ENCODE results near the gene UGDH.
"Not testable (repeated sequence)": the region's sequence is repeated elsewhere in the genome, so short reads cannot be mapped to it uniquely, and the experiment has no call there.

UGDH gene

DNA sequence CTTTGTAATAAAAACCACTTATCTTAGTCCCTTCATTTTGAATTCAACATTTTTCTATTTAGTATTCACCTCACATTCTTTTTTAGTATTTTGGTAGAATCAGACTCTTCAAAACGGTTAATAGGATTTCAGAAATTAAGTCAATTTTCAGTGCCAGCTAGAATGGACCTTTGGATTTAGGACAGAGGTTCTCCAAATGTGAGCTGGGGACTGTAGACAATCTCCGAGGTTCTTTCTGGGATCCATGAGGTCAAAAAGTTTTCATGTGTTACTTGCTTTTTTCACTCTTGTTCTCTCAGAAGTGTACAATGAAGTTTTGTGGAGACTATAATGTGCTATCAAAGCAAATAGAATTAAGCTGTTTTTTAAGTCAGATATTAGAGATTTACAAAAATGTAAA is 2.3 kb upstream of the UGDH start:
- DNase-seq (ENCODE audit: low read depth in 4 of 4, low spot score in 1 of 4) = no peak

DNA sequence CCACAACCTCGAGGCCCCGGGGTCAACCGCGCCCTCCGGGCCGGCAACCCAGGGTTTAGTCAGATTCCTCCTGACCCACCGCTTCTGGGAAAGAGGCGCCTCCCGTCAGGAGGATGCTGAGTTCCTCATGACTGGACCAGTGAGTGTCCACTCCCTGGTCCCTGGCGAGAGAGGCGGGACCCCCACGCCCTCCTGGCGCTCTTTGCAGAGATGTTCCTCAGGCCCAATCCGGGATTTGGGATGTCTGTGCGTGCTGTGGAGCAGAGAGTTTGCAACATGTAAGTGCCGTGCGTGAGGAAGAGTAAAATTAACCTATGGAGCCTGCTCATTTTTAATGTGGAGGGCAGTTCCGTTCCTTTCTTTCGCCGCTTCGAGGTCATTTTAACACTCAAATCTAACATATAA is 824 bp upstream of the UGDH start:
- peak in 1 of 4 experiments; percentile 21 for DNase-seq (ENCODE audit: low read depth in 4 of 4, low spot score in 1 of 4)

DNA sequence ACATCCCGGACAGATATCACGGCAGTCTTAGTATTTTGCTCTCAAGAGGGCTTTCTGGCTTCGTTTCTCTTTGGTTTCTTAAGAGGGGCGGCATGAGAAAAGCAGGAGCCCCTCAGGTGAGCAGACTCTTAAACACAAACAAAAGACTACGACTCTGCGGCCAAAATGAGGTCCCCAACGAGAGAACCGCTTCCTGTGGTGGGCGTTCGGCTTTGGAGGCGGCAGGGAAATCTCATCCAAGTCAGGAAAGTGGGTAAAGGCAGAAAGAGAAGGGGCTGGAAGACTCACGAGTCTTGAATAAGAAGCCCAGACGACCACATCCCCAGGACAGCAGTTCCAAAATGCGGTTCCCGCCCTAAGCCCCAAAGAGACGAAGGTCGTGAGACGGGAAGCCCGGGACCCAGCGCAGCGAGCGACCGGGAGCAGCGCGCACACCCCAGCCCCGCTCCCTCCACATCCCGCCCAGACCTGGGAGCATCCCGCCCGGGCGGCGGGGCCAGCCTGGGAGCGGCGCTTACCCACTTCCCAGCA is 409 bp downstream of the UGDH start:
- DNase-seq (ENCODE audit: low read depth in 4 of 4, low spot score in 1 of 4) = peak in 2 of 4 experiments; percentile 9 to 13

DNA sequence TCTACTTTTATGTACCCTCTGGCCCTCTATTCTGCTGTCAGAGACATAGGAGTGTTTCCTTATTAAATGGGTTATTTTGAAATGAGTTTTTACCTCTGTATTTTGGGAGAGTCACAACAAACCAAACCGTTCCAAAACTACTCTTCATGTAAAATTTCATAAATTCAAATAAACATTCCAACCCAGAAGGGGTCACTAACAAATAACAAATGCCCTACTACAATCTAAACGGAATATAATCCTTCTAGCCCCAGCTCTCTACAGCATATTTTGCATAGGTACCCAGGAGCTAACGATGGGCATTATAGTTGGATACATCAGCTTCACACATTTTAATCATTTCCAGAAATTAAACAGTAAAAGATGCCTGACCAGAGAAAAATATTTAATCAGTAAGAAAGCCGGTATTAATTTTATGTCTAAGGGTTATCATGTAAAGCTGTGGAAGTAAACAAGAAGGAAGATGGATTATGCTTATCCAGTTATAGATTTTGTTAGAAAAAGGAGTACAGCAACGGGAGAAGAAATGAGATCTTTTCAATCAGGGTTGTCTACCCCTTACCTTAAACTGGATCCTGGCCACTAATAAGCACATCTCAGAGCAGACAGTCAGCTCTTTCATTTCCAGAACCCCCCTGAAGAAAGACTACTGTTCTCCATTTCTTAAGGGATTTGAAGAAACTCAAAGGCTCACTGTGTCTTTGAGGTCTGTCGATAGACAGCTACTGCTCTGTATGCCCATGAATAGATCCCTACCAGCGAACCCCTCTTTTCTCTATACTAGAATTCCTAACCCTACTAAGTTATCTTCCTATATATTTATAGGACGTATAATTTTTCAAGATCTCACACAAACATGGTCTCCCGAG is 1.2 kb downstream of the UGDH start:
- DNase-seq (ENCODE audit: low read depth in 4 of 4, low spot score in 1 of 4) = no peak

DNA sequence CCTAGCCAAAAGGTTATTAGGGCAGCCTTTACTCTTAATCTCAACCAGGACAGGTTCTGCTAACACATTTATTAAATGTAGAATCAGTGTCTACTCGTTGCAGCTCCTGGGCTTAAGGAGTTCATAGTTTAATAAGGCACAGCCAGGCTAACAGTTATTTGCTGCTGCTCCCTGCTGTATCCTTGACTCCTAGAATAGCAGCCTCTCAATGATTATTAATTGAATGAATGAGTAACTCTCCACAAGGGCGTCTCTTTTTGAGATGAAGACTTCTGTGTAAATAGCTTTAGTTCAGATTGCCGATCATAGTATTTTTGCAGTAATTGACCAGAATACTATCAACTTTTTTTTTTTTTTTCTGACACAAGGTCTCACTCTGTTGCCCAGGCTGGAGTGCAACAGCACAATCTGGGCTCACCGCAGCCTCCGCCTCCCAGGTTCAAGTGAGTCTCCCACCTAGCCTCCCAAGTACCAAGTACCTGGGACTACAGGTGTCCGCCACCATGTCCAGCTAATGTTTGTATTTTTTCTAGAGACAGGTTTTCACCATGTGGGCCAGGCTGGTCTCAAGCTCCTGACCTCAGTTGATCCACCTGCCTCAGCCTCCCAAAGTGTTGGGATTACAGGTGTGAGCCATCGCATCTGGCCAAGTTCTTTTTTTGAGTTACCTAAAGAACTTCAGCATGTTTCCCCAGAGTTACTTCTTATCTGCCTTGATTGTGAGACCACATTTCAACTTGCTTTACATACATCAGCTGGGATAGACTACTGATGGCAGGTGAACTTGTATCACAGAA is 2.9 kb downstream of the UGDH start:
- no peak for DNase-seq (ENCODE audit: low read depth in 4 of 4, low spot score in 1 of 4)

GRCh38 chr4:39522068-39522467 is 5.2 kb downstream of the UGDH start:
- DNase-seq (ENCODE audit: low read depth in 4 of 4, low spot score in 1 of 4) = no peak

DNA sequence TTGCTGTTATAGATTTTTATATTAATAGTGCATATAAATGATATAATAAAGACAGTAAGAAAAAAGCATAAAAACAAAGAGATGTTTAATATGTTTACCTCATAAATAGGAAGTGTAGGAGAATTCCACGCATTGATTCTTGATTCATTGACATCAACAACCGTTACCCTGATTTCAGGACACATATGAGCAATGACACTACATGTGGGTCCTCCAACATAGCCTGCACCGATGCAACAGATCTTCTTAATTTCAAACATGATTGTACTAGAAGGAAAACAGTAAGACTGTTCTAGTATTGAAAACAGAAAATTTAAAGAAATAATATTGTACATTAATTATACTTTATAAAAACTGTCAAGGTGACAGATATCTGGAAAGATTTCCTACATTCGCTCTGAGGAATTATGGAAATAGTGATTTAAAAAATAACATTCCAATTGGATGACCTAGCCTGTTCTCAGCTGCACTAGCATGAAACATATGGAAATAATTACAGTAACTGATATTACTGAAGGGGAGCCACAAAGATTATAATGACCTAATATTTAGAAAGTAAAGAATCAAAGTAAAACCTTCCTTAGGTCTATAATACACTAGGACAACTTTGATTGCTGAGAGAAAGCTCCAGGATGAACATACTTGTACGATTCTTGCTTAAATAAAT is 5.9 kb downstream of the UGDH start:
- no peak for DNase-seq (ENCODE audit: low read depth in 4 of 4, low spot score in 1 of 4)

DNA sequence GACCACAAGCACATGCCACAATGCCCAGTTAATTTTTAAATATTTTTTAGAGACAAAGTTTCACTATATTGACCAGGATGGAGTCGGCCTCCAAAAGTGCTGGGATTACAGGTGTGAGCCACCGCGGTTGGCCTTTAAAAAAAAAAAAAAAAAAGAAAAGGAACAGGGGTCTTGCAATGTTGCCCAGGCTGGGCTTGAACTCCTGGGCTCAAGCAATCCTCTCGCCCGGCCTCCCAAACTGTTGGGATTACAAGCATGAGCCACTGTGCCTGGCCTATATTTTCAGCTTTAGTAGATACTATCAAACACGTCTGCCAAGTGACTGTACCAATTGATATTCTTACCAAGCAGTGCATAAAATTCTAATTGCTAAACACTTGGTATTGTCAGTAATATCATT is 8.8 kb downstream of the UGDH start:
- DNase-seq (ENCODE audit: low read depth in 4 of 4, low spot score in 1 of 4) = no peak

DNA sequence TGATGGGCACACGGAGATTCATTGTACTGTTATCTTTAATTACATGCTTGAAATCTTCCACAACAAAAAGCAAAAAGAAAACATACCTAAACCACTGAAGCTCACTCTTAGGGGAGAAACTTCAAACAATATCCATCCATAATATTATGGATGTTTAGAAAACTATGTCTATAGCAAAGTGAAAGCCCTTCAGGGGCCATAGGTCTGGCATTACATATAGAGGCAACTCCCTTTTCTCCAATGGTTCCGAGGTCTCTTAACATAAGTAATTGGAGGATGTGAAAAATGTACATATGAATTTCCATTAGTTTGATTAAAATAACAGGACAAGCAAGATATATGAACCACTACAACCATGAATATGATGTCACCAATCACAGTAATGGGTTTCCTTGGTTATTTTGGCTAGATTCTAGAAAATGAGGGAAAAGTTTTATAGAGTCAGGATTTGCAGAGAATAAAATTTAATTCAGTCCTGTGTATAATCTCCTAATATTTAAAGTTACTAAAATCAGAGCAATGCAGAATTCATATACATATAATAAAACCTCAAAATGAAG is 10.8 kb downstream of the UGDH start:
- no peak for DNase-seq (ENCODE audit: low read depth in 4 of 4, low spot score in 1 of 4)

GRCh38 chr4:39515669-39516401 is 11.4 kb downstream of the UGDH start:
- not testable (repeated sequence) for DNase-seq (ENCODE audit: low read depth in 4 of 4, low spot score in 1 of 4)

DNA sequence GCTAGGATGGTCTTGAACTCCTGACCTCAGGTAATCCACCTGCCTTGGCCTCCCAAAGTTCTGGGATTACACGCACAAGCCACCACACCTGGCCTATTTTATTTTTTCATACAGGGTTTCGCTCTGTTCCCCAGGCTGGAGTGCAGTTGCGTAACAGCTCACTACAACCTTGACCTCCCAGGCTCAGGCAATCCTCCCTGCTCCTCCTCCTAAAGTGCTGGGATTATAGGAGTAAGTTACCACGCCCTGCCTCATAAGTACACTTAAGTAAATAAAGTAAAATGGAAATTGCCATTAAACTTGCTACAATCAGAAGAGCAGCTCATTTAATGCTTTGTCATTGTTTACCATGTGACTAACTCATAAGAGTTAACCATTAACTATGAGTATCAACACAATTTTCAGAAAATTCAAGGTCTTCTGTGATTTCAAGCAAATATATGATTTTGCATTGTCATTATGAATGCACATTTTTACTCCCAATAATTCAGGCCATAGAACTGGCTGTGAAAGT is 12.3 kb downstream of the UGDH start:
- no peak for DNase-seq (ENCODE audit: low read depth in 4 of 4, low spot score in 1 of 4)

DNA sequence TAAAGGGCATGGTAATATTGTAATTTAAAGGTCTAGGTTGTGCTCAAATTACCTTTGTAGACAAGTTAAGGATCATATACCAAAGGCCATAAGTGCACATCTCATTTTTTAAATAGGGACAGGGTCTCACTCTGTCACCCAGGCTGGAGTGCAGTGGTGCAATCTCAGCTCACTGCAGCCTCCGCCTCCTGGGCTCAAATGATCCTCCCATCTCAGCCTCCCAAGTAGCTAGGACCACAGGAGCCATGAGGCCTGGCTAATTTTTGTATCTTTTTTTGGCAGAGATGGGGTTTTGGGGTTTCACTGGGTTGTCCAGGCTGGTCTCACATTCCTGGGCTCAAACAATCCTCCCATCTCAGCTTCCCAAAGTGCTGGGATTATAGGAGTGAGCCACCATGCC is 13.0 kb downstream of the UGDH start:
- DNase-seq (ENCODE audit: low read depth in 4 of 4, low spot score in 1 of 4) = not testable (repeated sequence)

DNA sequence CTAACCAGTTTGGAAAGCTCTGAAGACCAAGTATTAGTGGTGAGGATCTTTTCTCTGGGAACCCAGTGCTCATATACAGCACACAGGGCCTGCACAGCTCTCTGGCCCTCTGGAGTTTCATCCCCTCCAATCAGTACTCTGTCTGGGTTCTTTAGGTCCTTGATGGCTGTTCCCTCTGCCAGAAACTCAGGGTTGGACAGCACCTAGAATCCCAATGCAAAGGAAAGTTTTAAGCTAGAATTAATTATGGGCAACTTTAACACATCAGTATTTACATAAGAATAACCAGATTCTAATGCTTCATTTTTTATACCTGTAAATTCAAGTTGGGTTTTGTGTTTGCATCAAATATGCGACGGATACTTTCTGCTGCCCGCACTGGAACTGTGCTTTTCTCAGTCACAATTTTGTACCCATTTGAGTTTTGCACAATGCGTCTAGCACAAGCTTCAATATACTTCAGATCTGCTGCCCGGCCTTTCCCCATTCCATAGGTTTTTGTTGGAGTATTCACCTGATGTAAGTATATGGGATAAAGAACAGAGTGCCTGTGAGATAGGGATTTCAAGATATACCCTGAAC is 16.8 kb downstream of the UGDH start:
- DNase-seq (ENCODE audit: low read depth in 4 of 4, low spot score in 1 of 4) = no peak

- DNase-seq (ENCODE audit: low read depth in 4 of 4, low spot score in 1 of 4) = no peak
Measured at GRCh38 chr4:39505581-39505980, 21.7 kb downstream of the UGDH start.

DNA sequence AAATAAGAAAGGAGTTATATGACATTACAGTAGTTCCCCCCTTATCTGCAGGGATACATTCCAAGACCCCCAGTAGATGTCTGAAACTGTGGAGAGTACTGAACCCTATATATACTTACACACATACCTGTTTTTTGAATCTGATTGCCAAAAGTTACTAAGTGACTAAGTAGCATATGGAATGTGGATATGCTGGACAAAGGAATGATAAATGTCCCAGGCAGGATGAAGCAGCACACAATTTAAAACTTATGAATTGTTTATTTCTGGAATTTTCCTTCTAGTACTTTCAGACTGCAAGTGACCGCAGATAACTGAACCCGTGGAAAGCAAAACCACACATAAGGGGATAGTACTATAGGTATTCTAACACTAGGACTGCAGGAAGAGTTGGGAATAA is 22.7 kb downstream of the UGDH start:
- DNase-seq (ENCODE audit: low read depth in 4 of 4, low spot score in 1 of 4) = no peak

- not testable (repeated sequence) for DNase-seq (ENCODE audit: low read depth in 4 of 4, low spot score in 1 of 4)
Measured at GRCh38 chr4:39502664-39503035, 24.6 kb downstream of the UGDH start.

DNA sequence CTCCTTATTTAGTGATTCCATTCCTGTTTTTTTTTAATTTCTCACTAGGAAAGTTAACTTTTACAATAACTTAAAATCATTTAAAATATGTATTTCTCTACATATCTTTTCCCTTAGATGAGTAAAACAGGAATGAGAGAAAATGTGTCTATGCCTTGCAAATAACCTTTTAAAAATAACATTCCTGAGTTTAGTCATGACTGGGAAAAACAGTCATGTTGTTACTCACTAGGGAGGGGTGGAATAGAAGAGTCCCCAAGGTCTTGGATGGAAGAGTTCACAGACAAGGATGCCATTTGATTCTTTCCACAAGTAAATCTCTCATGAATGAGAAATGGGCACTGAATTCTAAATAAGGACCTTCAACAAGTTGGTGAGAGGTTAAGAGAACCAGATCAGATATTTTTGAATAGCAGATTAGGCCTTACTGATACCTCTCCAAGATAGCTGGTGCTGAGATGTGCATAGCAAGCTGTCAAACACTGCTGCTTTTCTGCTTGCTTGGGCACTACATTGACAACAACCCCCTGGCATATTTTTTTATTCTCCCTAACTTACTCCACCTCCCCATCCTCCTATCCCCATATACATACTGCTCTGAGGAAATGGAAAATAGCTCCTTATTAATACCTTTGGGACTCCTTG is 25.1 kb downstream of the UGDH start:
- no peak for DNase-seq (ENCODE audit: low read depth in 4 of 4, low spot score in 1 of 4)

DNA sequence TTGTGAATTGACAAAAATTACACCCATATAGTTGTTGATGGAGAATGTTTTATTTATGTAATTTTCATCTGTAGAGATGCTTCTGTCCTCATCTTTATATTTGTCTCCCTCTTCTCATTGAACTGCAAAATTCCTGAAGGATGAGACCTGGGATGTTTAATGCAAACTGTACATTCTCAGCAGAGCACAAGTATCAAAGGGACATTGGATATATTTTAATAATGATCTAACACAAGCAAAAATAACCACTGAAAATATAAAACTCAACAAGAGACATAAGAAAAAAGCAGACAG is 28.6 kb downstream of the UGDH start:
- DNase-seq (ENCODE audit: low read depth in 4 of 4, low spot score in 1 of 4) = no peak

GRCh38 chr4:39497909-39498726 is 29.1 kb downstream of the UGDH start:
- DNase-seq (ENCODE audit: low read depth in 4 of 4, low spot score in 1 of 4) = no peak

Data from stimulated activated CD4-positive, alpha-beta T cell treated with anti-CD3 and anti-CD28 coated beads, Interleukin-1b, Interleukin-23, amount 100 ng/mL, for 24 hours (primary cell).